Measurements from ENCODE around the gene BCL2A1. TPM values are rescaled to one million over a fixed set of nuclear protein-coding genes. Genes with fewer than 3 reads are reported as not detected.
"Not testable (repeated sequence)": the region's sequence is repeated elsewhere in the genome, so short reads cannot be mapped to it uniquely, and the experiment has no call there.

BCL2A1 gene
- total RNA-seq, 1 donor from 2014 or later: 0.49 TPM

GRCh38 chr15:79966634-79967297 lies 4.2 kb downstream of the BCL2A1 start:
- Mint-ChIP-seq H3K4me1 (peaks cover 15% of the 10 kb centered on the region), H3K9me3 (no peaks in the 10 kb centered on the region), H3K27me3 (ENCODE audit: low read depth) (no peaks in the 10 kb centered on the region), H3K36me3 (no peaks in the 10 kb centered on the region), H3K4me3 (no peak overlapping the region), H3K27ac (no peak overlapping the region)
- no peak for DNase-seq (ENCODE audit: low spot score in 2 of 2, unreplicated experiment in 2 of 2)
- no peak for TF ChIP-seq CTCF (IDR thresholded peaks at IDR 0.05; ENCODE audit: unreplicated experiment)

- Mint-ChIP-seq H3K9me3 (no peaks in the 10 kb centered on the region), H3K4me3 (no peak overlapping the region), H3K27ac (no peak overlapping the region), H3K36me3 (no peaks in the 10 kb centered on the region), H3K27me3 (ENCODE audit: low read depth) (no peaks in the 10 kb centered on the region), H3K4me1 (peaks cover 9% of the 10 kb centered on the region)
- DNase-seq (ENCODE audit: low spot score in 2 of 2, unreplicated experiment in 2 of 2): no peak
- TF ChIP-seq CTCF (IDR thresholded peaks at IDR 0.05; ENCODE audit: unreplicated experiment): no peak
These were observed 5.0 kb downstream of the BCL2A1 start for GRCh38 chr15:79965846-79966630.

- Mint-ChIP-seq H3K9me3 (no peaks in the 10 kb centered on the region), H3K27ac (no peak overlapping the region), H3K36me3 (no peaks in the 10 kb centered on the region), H3K4me3 (no peak overlapping the region), H3K27me3 (ENCODE audit: low read depth) (no peaks in the 10 kb centered on the region), H3K4me1 (peaks cover 10% of the 10 kb centered on the region)
- DNase-seq (ENCODE audit: low spot score in 2 of 2, unreplicated experiment in 2 of 2): no peak
- TF ChIP-seq CTCF (IDR thresholded peaks at IDR 0.05; ENCODE audit: unreplicated experiment): no peak
These were observed 6.7 kb downstream of the BCL2A1 start for GRCh38 chr15:79964232-79964805.

GRCh38 chr15:79962921-79963320 lies 8.1 kb downstream of the BCL2A1 start:
- H3K27ac Mint-ChIP-seq; H3K36me3 Mint-ChIP-seq; H3K9me3 Mint-ChIP-seq; H3K27me3 Mint-ChIP-seq (ENCODE audit: low read depth); H3K4me1 Mint-ChIP-seq; H3K4me3 Mint-ChIP-seq; DNase-seq (ENCODE audit: low spot score in 2 of 2, unreplicated experiment in 2 of 2): not testable (repeated sequence)

GRCh38 chr15:79962178-79962577 lies 8.8 kb downstream of the BCL2A1 start:
- Mint-ChIP-seq H3K4me1 (peaks cover 10% of the 10 kb centered on the region), H3K36me3 (no peaks in the 10 kb centered on the region), H3K4me3 (no peak overlapping the region), H3K27me3 (ENCODE audit: low read depth) (no peaks in the 10 kb centered on the region), H3K9me3 (no peaks in the 10 kb centered on the region), H3K27ac (no peak overlapping the region)
- no peak for TF ChIP-seq CTCF (IDR thresholded peaks at IDR 0.05; ENCODE audit: unreplicated experiment)
- no peak for DNase-seq (ENCODE audit: low spot score in 2 of 2, unreplicated experiment in 2 of 2)
